IMR-90 (cell line): Measurements from ENCODE around the gene SORCS1. TPM values are rescaled to one million over a fixed set of nuclear protein-coding genes. Genes with fewer than 3 reads are reported as not detected.

Experiments used
- ATAC-seq: fragments of 200-7000 bp; cut with Tn5 transposase; 2 replicates; pipeline ENCODE4 v1.9.1; 2020; ENCODE audit warnings: low read depth, mild to moderate bottlenecking, moderate library complexity
- BruUV-seq: library from RNA; stranded (reverse); fragments of 400-500 nt; replicated peaks from 2 replicates; lab custom pipeline; 2021; lab: Mats Ljungman, UMichigan
- CTCF ChIA-PET: fragments of 300-600 bp; formaldehyde crosslinking; extraction: SDS; loops from one replicate; lab custom pipeline; 2021; ENCODE audit warnings: antibody characterized with exemption; lab: Yijun Ruan, JAX
- POLR2A ChIA-PET: fragments of 300-600 bp; sonication (Branson Sonifier 250); formaldehyde crosslinking; loops from one replicate; lab custom pipeline; 2022; ENCODE audit warnings: antibody characterized with exemption; ENCODE audit not compliant: unreplicated experiment; lab: Charles Lee
- DNase-seq: peaks from one replicate; pipeline ENCODE4 v3.0.0; 2013
- H2AFZ ChIP-seq: replicated peaks from 2 replicates; pipeline ENCODE3; 2013; ENCODE audit warnings: low read length, mild to moderate bottlenecking; ENCODE audit not compliant: poor library complexity
- H2AK5ac ChIP-seq: 2 replicates; pipeline ENCODE4 v1.6.1; 2013; ENCODE audit warnings: low read depth, low read length, inconsistent platforms
- H2AK9ac ChIP-seq: replicated peaks from 2 replicates; pipeline ENCODE3; 2013; ENCODE audit warnings: mild to moderate bottlenecking, low read depth, low read length, moderate library complexity; ENCODE audit not compliant: poor library complexity
- H2BK120ac ChIP-seq: 2 replicates; pipeline ENCODE4 v1.6.1; 2013; ENCODE audit warnings: low read depth, low read length, inconsistent platforms
- H2BK15ac ChIP-seq: 3 replicates; pipeline ENCODE4 v1.6.1; 2013; ENCODE audit warnings: low read depth, low read length, inconsistent platforms
- H2BK20ac ChIP-seq: 2 replicates; pipeline ENCODE4 v1.6.1; 2013; ENCODE audit warnings: low read depth, mild to moderate bottlenecking, inconsistent platforms, low read length, moderate library complexity
- H2BK5ac ChIP-seq: 2 replicates; pipeline ENCODE4 v1.6.1; 2013; ENCODE audit warnings: mild to moderate bottlenecking, low read depth, low read length, inconsistent platforms; ENCODE audit not compliant: poor library complexity, severe bottlenecking
- H3K14ac ChIP-seq: replicated peaks from 2 replicates; pipeline ENCODE4 v1.6.1; 2013; ENCODE audit warnings: low read depth, low read length, inconsistent platforms
- H3K18ac ChIP-seq: 2 replicates; pipeline ENCODE4 v1.6.1; 2013; ENCODE audit warnings: low read depth, low read length, control low read depth
- H3K23ac ChIP-seq: 2 replicates; pipeline ENCODE4 v1.6.1; 2013; ENCODE audit warnings: low read depth, low read length, inconsistent platforms
- H3K27ac ChIP-seq: 2 replicates; pipeline ENCODE4 v1.5.1; 2013; ENCODE audit warnings: mild to moderate bottlenecking, control low read depth, low read length; ENCODE audit not compliant: insufficient read depth
- H3K27me3 ChIP-seq: 2 replicates; pipeline ENCODE4 v1.6.1; 2013; ENCODE audit warnings: low read length; ENCODE audit not compliant: control insufficient read depth, insufficient read depth
- H3K36me3 ChIP-seq: 2 replicates; pipeline ENCODE4 v1.6.1; 2013; ENCODE audit warnings: low read length, mixed read lengths; ENCODE audit not compliant: control insufficient read depth, insufficient read depth
- H3K4ac ChIP-seq: 2 replicates; pipeline ENCODE4 v1.6.1; 2013; ENCODE audit warnings: low read depth, low read length, inconsistent platforms
- H3K4me1 ChIP-seq: 2 replicates; pipeline ENCODE4 v1.6.1; 2013; ENCODE audit warnings: low read length, mixed read lengths; ENCODE audit not compliant: control insufficient read depth, insufficient read depth
- H3K4me2 ChIP-seq: 2 replicates; pipeline ENCODE4 v1.6.1; 2013; ENCODE audit warnings: low read depth, mild to moderate bottlenecking, control low read depth, low read length, moderate library complexity
- H3K4me3 ChIP-seq: 2 replicates; pipeline ENCODE4 v1.5.1; 2013; ENCODE audit warnings: low read depth, mild to moderate bottlenecking, control low read depth, low read length, moderate library complexity; ENCODE audit not compliant: insufficient read depth
- H3K56ac ChIP-seq: 2 replicates; pipeline ENCODE4 v1.6.1; 2013; ENCODE audit warnings: low read length, inconsistent platforms; ENCODE audit not compliant: insufficient read depth; ENCODE audit errors: extremely low read depth
- H3K79me1 ChIP-seq, 2 experiments: 2 replicates each; pipeline ENCODE4 v1.6.1; 2013; ENCODE audit warnings: low read length in 2 of 2, inconsistent platforms in 1 of 2, low read depth in 1 of 2
- H3K9ac ChIP-seq: 2 replicates; pipeline ENCODE4 v1.6.1; 2013; ENCODE audit warnings: low read depth, low read length, control low read depth
- H3K9me1 ChIP-seq: 2 replicates; pipeline ENCODE4 v1.6.1; 2013; ENCODE audit warnings: low read length, inconsistent platforms; ENCODE audit not compliant: insufficient read depth
- H3K9me3 ChIP-seq: 2 replicates; pipeline ENCODE4 v1.6.1; 2013; ENCODE audit warnings: low read length; ENCODE audit not compliant: control insufficient read depth, insufficient read depth
- H4K20me1 ChIP-seq: 2 replicates; pipeline ENCODE4 v1.6.1; 2013; ENCODE audit warnings: low read length, inconsistent platforms; ENCODE audit not compliant: insufficient read depth
- H4K5ac ChIP-seq: 2 replicates; pipeline ENCODE4 v1.6.1; 2013; ENCODE audit warnings: mild to moderate bottlenecking, low read depth, low read length, control low read depth
- H4K8ac ChIP-seq, 2 experiments: 2 replicates each; pipeline ENCODE4 v1.6.1; 2013; ENCODE audit warnings: low read depth in 2 of 2, low read length in 2 of 2, control low read depth in 1 of 2, inconsistent platforms in 1 of 2
- H4K91ac ChIP-seq: 2 replicates; pipeline ENCODE4 v1.6.1; 2013; ENCODE audit warnings: low read depth, low read length, inconsistent platforms; ENCODE audit not compliant: insufficient read depth
- MAZ ChIP-seq: IDR thresholded peaks from 2 replicates; pipeline ENCODE4 v1.6.1; 2012; ENCODE audit warnings: low read depth, mild to moderate bottlenecking, low read length, improper control_type of control experiment, moderate library complexity, borderline replicate concordance
- WGBS, 2 experiments: methylation state at CpG; one replicate each; pipeline versions ENCODE4 v1.1.5 to v1.1.7; 2013; ENCODE audit warnings: missing lambda C conversion rate in 2 of 2; ENCODE audit not compliant: insufficient read length in 1 of 2; ENCODE audit errors: extremely low coverage in 2 of 2; 5-methylcytosine and 5-hydroxymethylcytosine counted together
- dilution Hi-C: fragments of 300-500 bp; cut with HindIII; formaldehyde crosslinking; loops from one replicate; pipeline ENCODE4 v1.14.3; 2018; ENCODE audit warnings: low sequenced_read_pairs; ENCODE audit not compliant: unreplicated experiment
- in situ Hi-C: fragments of 300-500 bp; cut with MboI; formaldehyde crosslinking; loops from 3 replicates; pipeline ENCODE4 v1.14.3; 2019; ENCODE audit warnings: low sequenced_read_pairs, inconsistent platforms, mixed read lengths
- intact Hi-C: fragments of 100-400 bp; cut with micrococcal nuclease; formaldehyde crosslinking; loops from 2 replicates; pipeline ENCODE4 v1.10.0; 2022
- polyA plus RNA-seq, 3 experiments: library from polyadenylated mRNA; depleted of rRNA; stranded (reverse); fragments of >200 nt; gene quantifications; 2 replicates each; pipeline ENCODE4 v1.2.3, GENCODE V29; 2012; ENCODE audit warnings: low replicate concordance in 1 of 3
- total RNA-seq: library from RNA; depleted of rRNA; stranded (reverse); fragments of >200 nt; gene quantifications from 2 replicates; pipeline ENCODE4 v1.2.3, GENCODE V29; 2012
- TF ChIP-seq, protein P1 (sequence below): conservative IDR thresholded peaks from 2 replicates; pipeline ENCODE4 v1.5.1; 2012; ENCODE audit warnings: mild to moderate bottlenecking, low read depth, low read length, improper control_type of control experiment

Gene SORCS1
- total and polyA plus RNA-seq, 2 of the 4 experiments (the other 2 are of a cell fraction): under 0.01 TPM; not detected in 1

DNA sequence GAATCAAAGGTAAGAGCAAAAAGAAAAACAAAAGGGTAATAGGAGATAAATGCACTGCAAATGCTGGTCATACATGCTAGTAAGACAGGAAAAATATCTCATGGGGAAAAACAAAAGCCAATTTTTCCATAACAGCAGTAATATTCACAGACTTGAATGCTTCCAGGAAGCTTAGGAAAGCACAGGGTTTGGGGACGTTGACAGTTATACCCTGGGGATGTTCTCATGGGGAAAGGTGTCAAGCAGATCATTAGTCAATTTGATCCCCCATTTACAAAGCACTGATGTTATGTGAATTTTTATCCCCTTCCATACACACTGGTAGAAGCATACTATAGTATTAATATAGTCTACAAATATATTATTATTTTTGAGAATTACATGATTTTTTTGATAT, 232.7 kb downstream of the SORCS1 start:
- no TSS peak for BruUV-seq
- WGBS, 2 experiments: no CpG with 5 or more reads among the region's 1 CpG

More for the DNA sequence above, 232.7 kb downstream of the SORCS1 start:
- no peaks in the 10 kb centered on the region for H3K27me3 ChIP-seq
- H3K9ac ChIP-seq: no peak overlapping the region
- in situ Hi-C loops: no loop called here
- H3K23ac ChIP-seq: no peak overlapping the region
- no peak for TF ChIP-seq MAZ
- TF ChIP-seq, protein P1, sequence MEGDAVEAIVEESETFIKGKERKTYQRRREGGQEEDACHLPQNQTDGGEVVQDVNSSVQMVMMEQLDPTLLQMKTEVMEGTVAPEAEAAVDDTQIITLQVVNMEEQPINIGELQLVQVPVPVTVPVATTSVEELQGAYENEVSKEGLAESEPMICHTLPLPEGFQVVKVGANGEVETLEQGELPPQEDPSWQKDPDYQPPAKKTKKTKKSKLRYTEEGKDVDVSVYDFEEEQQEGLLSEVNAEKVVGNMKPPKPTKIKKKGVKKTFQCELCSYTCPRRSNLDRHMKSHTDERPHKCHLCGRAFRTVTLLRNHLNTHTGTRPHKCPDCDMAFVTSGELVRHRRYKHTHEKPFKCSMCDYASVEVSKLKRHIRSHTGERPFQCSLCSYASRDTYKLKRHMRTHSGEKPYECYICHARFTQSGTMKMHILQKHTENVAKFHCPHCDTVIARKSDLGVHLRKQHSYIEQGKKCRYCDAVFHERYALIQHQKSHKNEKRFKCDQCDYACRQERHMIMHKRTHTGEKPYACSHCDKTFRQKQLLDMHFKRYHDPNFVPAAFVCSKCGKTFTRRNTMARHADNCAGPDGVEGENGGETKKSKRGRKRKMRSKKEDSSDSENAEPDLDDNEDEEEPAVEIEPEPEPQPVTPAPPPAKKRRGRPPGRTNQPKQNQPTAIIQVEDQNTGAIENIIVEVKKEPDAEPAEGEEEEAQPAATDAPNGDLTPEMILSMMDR: no peak
- H4K91ac ChIP-seq: no peak overlapping the region
- no peak overlapping the region for H2AK5ac ChIP-seq
- H2AFZ ChIP-seq: no peak overlapping the region
- ChIA-PET CTCF (no interaction called here), POLR2A (no interaction called here)
- H2BK20ac ChIP-seq: no peak overlapping the region
- no peak overlapping the region for H3K4ac ChIP-seq
- no peak overlapping the region for H3K4me2 ChIP-seq
- H2BK5ac ChIP-seq: no peak overlapping the region
- H2BK120ac ChIP-seq: no peak overlapping the region
- H3K27ac ChIP-seq: no peak overlapping the region
- H4K8ac ChIP-seq: no peak overlapping the region
- no peaks in the 10 kb centered on the region for H4K20me1 ChIP-seq
- no peak for DNase-seq
- no peak overlapping the region for H3K14ac ChIP-seq
- no peak overlapping the region for H2AK9ac ChIP-seq
- no peaks in the 10 kb centered on the region for H3K4me1 ChIP-seq
- H3K9me1 ChIP-seq: no peaks in the 10 kb centered on the region
- ATAC-seq: no peak
- no peak overlapping the region for H3K4me3 ChIP-seq
- intact Hi-C loops: no loop called here
- no peak overlapping the region for H4K5ac ChIP-seq
- H3K56ac ChIP-seq: no peak overlapping the region
- no peaks in the 10 kb centered on the region for H3K79me1 ChIP-seq
- H3K9me3 ChIP-seq: peaks cover 7% of the 10 kb centered on the region
- no peaks in the 10 kb centered on the region for H3K36me3 ChIP-seq
- no peak overlapping the region for H3K18ac ChIP-seq
- H2BK15ac ChIP-seq: no peak overlapping the region
- dilution Hi-C loops: no loop called here
